ENCODE results near the gene PLVAP. TPM values are rescaled to one million over a fixed set of nuclear protein-coding genes. Genes with fewer than 3 reads are reported as not detected.

PLVAP gene
- total RNA-seq, 2 donors from 2014 or later, result 48.3 to 83.7 TPM

- no peak for DNase-seq (ENCODE audit: low spot score)
- no peak for TF ChIP-seq CTCF (IDR thresholded peaks at IDR 0.05)
- Histone ChIP-seq H3K9me3 (peaks cover 0 to 8% of the 10 kb centered on the region in 2 donors), H3K27ac (peak overlapping the region in 1 of 2 donors; percentile 35), H3K36me3 (no peaks in the 10 kb centered on the region), H3K27me3 (no peaks in the 10 kb centered on the region), H3K4me1 (peaks cover 0 to 35% of the 10 kb centered on the region in 2 donors), H3K4me3 (peak overlapping the region; percentile 33 to 60)
Measured at GRCh38 chr19:17389957-17390664, 13.0 kb upstream of the PLVAP start.

DNA sequence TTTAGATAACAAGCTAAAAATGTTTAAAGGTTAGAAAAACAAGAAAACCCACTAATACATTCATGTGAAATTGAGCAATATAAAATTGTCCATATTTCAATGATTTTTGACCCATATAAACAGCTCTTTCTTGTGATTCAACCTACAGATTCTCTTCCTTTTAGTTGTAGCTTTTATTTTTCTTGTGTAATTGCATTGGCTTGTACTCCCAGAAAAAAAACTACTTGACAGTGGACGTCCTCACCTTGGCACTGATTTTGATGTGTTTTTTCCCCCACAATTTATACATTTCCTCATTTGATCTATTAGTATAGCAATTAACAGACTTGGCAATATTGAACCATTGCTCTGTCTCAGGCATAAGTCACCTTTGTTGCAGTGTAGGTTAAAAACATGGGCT, 12.1 kb upstream of the PLVAP start:
- DNase-seq (ENCODE audit: low spot score), result no peak
- Histone ChIP-seq H3K36me3 (no peaks in the 10 kb centered on the region), H3K4me3 (no peak overlapping the region), H3K4me1 (peaks cover 0 to 29% of the 10 kb centered on the region in 2 donors), H3K27me3 (no peaks in the 10 kb centered on the region), H3K27ac (no peak overlapping the region), H3K9me3 (peaks cover 0 to 8% of the 10 kb centered on the region in 2 donors)
- TF ChIP-seq CTCF (IDR thresholded peaks at IDR 0.05), result no peak

- peak; percentile 71 to 93 for TF ChIP-seq CTCF (IDR thresholded peaks at IDR 0.05)
- Histone ChIP-seq H3K36me3 (no peaks in the 10 kb centered on the region), H3K4me3 (no peak overlapping the region), H3K27me3 (no peaks in the 10 kb centered on the region), H3K4me1 (peaks cover 0 to 24% of the 10 kb centered on the region in 2 donors), H3K27ac (no peak overlapping the region), H3K9me3 (peaks cover 0 to 8% of the 10 kb centered on the region in 2 donors)
- DNase-seq (ENCODE audit: low spot score), result peak; percentile 68
Measured at GRCh38 chr19:17385878-17386611, 8.9 kb upstream of the PLVAP start.

GRCh38 chr19:17380426-17381138, 3.4 kb upstream of the PLVAP start:
- H3K4me3 ChIP-seq, result no peak overlapping the region
- no peaks in the 10 kb centered on the region for H3K9me3 ChIP-seq
- no peak overlapping the region for H3K27ac ChIP-seq
- no peak for DNase-seq (ENCODE audit: low spot score)
- TF ChIP-seq CTCF (IDR thresholded peaks at IDR 0.05), result no peak
- H3K27me3 ChIP-seq, result no peaks in the 10 kb centered on the region
- H3K4me1 ChIP-seq, result peaks cover 0 to 16% of the 10 kb centered on the region in 2 donors
- H3K36me3 ChIP-seq, result no peaks in the 10 kb centered on the region

- no peak overlapping the region for H3K4me3 ChIP-seq
- H3K36me3 ChIP-seq, result no peaks in the 10 kb centered on the region
- no peak overlapping the region for H3K27ac ChIP-seq
- no peak for TF ChIP-seq CTCF (IDR thresholded peaks at IDR 0.05)
- DNase-seq (ENCODE audit: low spot score), result no peak
- H3K27me3 ChIP-seq, result no peaks in the 10 kb centered on the region
- H3K4me1 ChIP-seq, result peaks cover 0 to 15% of the 10 kb centered on the region in 2 donors
- H3K9me3 ChIP-seq, result no peaks in the 10 kb centered on the region
Measured at GRCh38 chr19:17379221-17379631, 2.1 kb upstream of the PLVAP start.
